GM23338 (cell line): Measurements from ENCODE around the gene PTH1R. TPM values are rescaled to one million over a fixed set of nuclear protein-coding genes. Genes with fewer than 3 reads are reported as not detected.

Source experiments
- ATAC-seq: fragments of 200-7000 bp; cut with Tn5 transposase; 3 replicates; pipeline ENCODE4 v1.9.1; 2020
- DNase-seq: peaks from one replicate; pipeline ENCODE4 v3.0.0-alpha.2; 2015; ENCODE audit warnings: low spot score
- H2AFZ ChIP-seq: fragments of 200-600 bp; sonication (generic); 2 replicates; pipeline ENCODE4 v1.8.0; 2016; ENCODE audit warnings: antibody characterized with exemption, mild to moderate bottlenecking, moderate library complexity
- H3F3A ChIP-seq: fragments of 200-600 bp; sonication (generic); replicated peaks from 2 replicates; pipeline ENCODE4 v1.8.0; 2017; ENCODE audit warnings: antibody characterized with exemption, mixed run types, low read depth
- H3K27ac ChIP-seq: fragments of 200-600 bp; sonication (generic); 2 replicates; pipeline ENCODE4 v1.6.1; 2016; ENCODE audit warnings: low read depth
- H3K27me3 ChIP-seq: fragments of 200-600 bp; sonication (generic); 2 replicates; pipeline ENCODE4 v1.8.0; 2016; ENCODE audit warnings: mild to moderate bottlenecking, mixed run types, moderate library complexity; ENCODE audit not compliant: insufficient read depth
- H3K36me3 ChIP-seq: fragments of 200-600 bp; sonication (generic); 2 replicates; pipeline ENCODE4 v1.8.0; 2016; ENCODE audit warnings: mild to moderate bottlenecking; ENCODE audit not compliant: insufficient read depth
- H3K4me1 ChIP-seq: fragments of 200-600 bp; sonication (generic); 2 replicates; pipeline ENCODE4 v1.8.0; 2016; ENCODE audit warnings: mild to moderate bottlenecking, moderate library complexity; ENCODE audit not compliant: insufficient read depth
- H3K4me2 ChIP-seq: fragments of 200-600 bp; sonication (generic); 2 replicates; pipeline ENCODE4 v1.7.1; 2017; ENCODE audit warnings: mixed run types
- H3K4me3 ChIP-seq: fragments of 200-600 bp; sonication (generic); 2 replicates; pipeline ENCODE4 v1.6.1; 2016; ENCODE audit warnings: mixed run types
- H3K79me2 ChIP-seq: fragments of 200-600 bp; sonication (generic); replicated peaks from 2 replicates; pipeline ENCODE4 v1.8.0; 2017; ENCODE audit warnings: mild to moderate bottlenecking; ENCODE audit not compliant: insufficient read depth
- H3K9me2 ChIP-seq: fragments of 200-600 bp; sonication (generic); 2 replicates; pipeline ENCODE4 v1.8.0; 2017; ENCODE audit not compliant: insufficient read depth
- H4K20me1 ChIP-seq: fragments of 200-600 bp; sonication (generic); replicated peaks from 2 replicates; pipeline ENCODE4 v1.8.0; 2017; ENCODE audit warnings: mild to moderate bottlenecking; ENCODE audit not compliant: insufficient read depth
- H3K27ac Mint-ChIP-seq: 2 replicates; pipeline ENCODE4 v1.8.0; 2020; ENCODE audit warnings: inconsistent platforms, mild to moderate bottlenecking, moderate library complexity, mixed read lengths
- H3K27me3 Mint-ChIP-seq: 3 replicates; pipeline ENCODE4 v1.8.0; 2022; ENCODE audit warnings: low read depth, mild to moderate bottlenecking, moderate library complexity, mixed read lengths, inconsistent platforms; ENCODE audit not compliant: insufficient read depth, poor library complexity
- H3K36me3 Mint-ChIP-seq: 3 replicates; pipeline ENCODE4 v1.8.0; 2021; ENCODE audit warnings: low read depth, mild to moderate bottlenecking, inconsistent platforms, moderate library complexity, mixed read lengths
- H3K4me1 Mint-ChIP-seq: 3 replicates; pipeline ENCODE4 v1.8.0; 2020; ENCODE audit warnings: mild to moderate bottlenecking, inconsistent platforms, mixed read lengths
- H3K4me3 Mint-ChIP-seq: 3 replicates; pipeline ENCODE4 v1.8.0; 2021; ENCODE audit warnings: moderate library complexity, mild to moderate bottlenecking, inconsistent platforms, mixed read lengths
- H3K9me3 Mint-ChIP-seq: 3 replicates; pipeline ENCODE4 v1.8.0; 2020; ENCODE audit warnings: moderate library complexity, mild to moderate bottlenecking, inconsistent platforms, mixed read lengths
- CREB1 ChIP-seq: fragments of 250-450 bp; sonication (Bioruptor Pico); IDR thresholded peaks from 2 replicates; pipeline ENCODE4 v1.5.0; 2020; ENCODE audit warnings: low read depth, mild to moderate bottlenecking, moderate library complexity
- EZH2phosphoT487 ChIP-seq: fragments of 200-600 bp; sonication (generic); IDR thresholded peaks from one replicate; pipeline ENCODE4 v1.8.1; 2018; ENCODE audit warnings: antibody characterized with exemption; ENCODE audit not compliant: unreplicated experiment
- JUNB ChIP-seq: IDR thresholded peaks from one replicate; pipeline ENCODE4 v1.6.1; 2016; ENCODE audit warnings: antibody characterized with exemption; ENCODE audit not compliant: unreplicated experiment
- NANOG ChIP-seq: IDR thresholded peaks from 2 replicates; pipeline ENCODE4 v1.6.1; 2016; ENCODE audit warnings: antibody characterized with exemption, borderline replicate concordance
- STAT1 ChIP-seq: IDR thresholded peaks from one replicate; pipeline ENCODE4 v1.6.1; 2016; ENCODE audit warnings: antibody characterized with exemption; ENCODE audit not compliant: unreplicated experiment
- ZNF114 ChIP-seq: fragments of 250-450 bp; sonication (Bioruptor Pico); IDR thresholded peaks from 2 replicates; pipeline ENCODE4 v1.5.0; 2020; ENCODE audit warnings: mild to moderate bottlenecking, moderate library complexity
- polyA plus RNA-seq: library from polyadenylated mRNA; unstranded; fragments of >200 nt; fragmentation: Nextera tagmentation; extraction: Ambion mirVana; gene quantifications from 2 replicates; pipeline ENCODE4 v1.2.1, GENCODE V29; 2016
- total RNA-seq: library from RNA; depleted of rRNA; stranded (reverse); fragments of >200 nt; shearing (Covaris generic); gene quantifications from 2 replicates; pipeline ENCODE4 v1.2.3, GENCODE V29; 2014
- TF ChIP-seq, protein P1 (sequence below), 2 experiments: fragments of 200-600 bp in 1 of 2; sonication (generic) in 1 of 2; conservative IDR thresholded peaks; 2 replicates each; pipeline versions ENCODE4 v1.5.1 to v1.6.1; 2016 to 2017; ENCODE audit warnings: antibody characterized with exemption in 2 of 2, low read depth in 2 of 2, mild to moderate bottlenecking in 2 of 2, moderate library complexity in 1 of 2
- TF ChIP-seq, protein P2 (sequence below): IDR thresholded peaks from one replicate; pipeline ENCODE4 v1.6.1; 2018; ENCODE audit warnings: antibody characterized with exemption; ENCODE audit not compliant: unreplicated experiment
- TF ChIP-seq, protein P3 (sequence below): fragments of 250-450 bp; sonication (Bioruptor Pico); IDR thresholded peaks from 2 replicates; pipeline ENCODE4 v1.5.0; 2020; ENCODE audit warnings: mild to moderate bottlenecking, moderate library complexity

Gene PTH1R
- total and polyA plus RNA-seq, 2 experiments from 2014 or later: 1.3 to 1.9 TPM

DNA sequence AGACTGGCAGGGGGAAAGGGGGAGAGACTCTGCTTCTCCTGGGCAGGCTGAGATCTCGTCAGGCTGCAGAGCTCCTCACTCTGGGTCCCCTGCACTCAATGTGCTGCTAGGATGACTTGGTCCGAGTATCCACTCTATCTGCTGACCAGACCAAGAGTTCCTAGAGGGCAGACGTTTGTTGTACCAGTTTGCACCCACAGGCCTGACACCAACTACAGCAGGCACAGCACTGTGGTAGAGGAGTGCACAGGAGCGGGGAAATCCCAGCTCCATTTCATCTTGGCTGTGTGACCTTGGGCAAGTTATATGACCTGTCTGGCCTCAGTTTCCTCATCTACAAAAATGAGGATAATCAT is 70.0 kb downstream of the PTH1R start:
- Histone ChIP-seq H3K4me2 (no peak overlapping the region), H3K27ac (no peak overlapping the region), H3K36me3 (no peaks in the 10 kb centered on the region), H3K9me2 (no peaks in the 10 kb centered on the region), H4K20me1 (peaks cover 64% of the 10 kb centered on the region), H3K27me3 (no peaks in the 10 kb centered on the region), H3K4me3 (no peak overlapping the region), H3K79me2 (peaks cover 98% of the 10 kb centered on the region), H2AFZ (no peak overlapping the region), H3K4me1 (peaks cover 28% of the 10 kb centered on the region), H3F3A (no peaks in the 10 kb centered on the region)
- Mint-ChIP-seq H3K9me3 (no peaks in the 10 kb centered on the region; the same call in 2 of the 3 replicates), H3K27me3 (peaks cover 7% of the 10 kb centered on the region), H3K36me3 (peaks cover 18% of the 10 kb centered on the region), H3K27ac (no peak overlapping the region), H3K4me1 (peaks cover 61% of the 10 kb centered on the region), H3K4me3 (no peak overlapping the region)
- DNase-seq: no peak
- ATAC-seq: no peak
- TF ChIP-seq, protein P1, sequence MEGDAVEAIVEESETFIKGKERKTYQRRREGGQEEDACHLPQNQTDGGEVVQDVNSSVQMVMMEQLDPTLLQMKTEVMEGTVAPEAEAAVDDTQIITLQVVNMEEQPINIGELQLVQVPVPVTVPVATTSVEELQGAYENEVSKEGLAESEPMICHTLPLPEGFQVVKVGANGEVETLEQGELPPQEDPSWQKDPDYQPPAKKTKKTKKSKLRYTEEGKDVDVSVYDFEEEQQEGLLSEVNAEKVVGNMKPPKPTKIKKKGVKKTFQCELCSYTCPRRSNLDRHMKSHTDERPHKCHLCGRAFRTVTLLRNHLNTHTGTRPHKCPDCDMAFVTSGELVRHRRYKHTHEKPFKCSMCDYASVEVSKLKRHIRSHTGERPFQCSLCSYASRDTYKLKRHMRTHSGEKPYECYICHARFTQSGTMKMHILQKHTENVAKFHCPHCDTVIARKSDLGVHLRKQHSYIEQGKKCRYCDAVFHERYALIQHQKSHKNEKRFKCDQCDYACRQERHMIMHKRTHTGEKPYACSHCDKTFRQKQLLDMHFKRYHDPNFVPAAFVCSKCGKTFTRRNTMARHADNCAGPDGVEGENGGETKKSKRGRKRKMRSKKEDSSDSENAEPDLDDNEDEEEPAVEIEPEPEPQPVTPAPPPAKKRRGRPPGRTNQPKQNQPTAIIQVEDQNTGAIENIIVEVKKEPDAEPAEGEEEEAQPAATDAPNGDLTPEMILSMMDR (conservative IDR thresholded peaks at IDR 0.05; ENCODE audit: low read depth in 2 of 2): no peak

DNA sequence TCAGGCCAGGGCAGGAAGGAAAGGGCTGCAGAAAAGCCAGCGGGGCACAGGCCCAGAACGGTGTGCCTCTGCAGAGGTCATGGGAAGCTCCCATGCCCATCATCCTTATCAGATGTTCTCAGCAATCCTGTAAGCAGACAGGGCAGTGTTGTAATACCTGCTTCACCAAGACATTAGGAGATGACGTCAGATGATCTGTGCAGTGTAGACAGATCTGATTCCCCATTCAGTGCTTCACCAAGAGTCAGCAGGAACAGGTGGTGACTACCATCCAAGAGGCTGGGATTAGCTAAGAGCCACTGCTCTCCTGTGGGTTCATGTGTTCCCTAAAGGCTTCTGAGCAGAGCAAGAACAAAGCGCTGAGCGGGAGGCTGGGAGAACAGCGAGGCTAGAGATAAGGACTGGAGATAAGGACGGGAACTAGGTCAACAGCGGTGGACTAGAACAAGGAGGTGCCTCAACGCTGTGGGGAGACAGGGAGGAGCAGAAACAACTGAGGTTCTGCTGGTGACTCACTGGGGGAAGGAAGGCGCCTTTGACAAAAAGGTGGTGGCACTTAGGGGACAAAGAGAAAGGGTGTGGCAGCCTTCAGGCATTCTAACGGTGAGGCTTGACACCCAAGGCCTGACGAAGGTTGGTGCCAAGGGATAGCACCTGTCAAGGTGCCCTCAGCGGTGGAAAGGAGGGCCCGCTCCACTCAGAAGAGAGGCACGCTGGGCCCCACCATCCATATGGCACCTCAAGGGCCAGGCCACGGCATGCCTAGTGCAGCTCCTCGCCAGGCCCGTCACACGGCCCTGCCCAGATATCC is 70.7 kb downstream of the PTH1R start:
- Mint-ChIP-seq H3K4me1 (peaks cover 61% of the 10 kb centered on the region), H3K36me3 (peaks cover 18% of the 10 kb centered on the region), H3K9me3 (no peaks in the 10 kb centered on the region; the same call in 2 of the 3 replicates), H3K27ac (no peak overlapping the region), H3K27me3 (peaks cover 7% of the 10 kb centered on the region), H3K4me3 (no peak overlapping the region; the same call in 2 of the 3 replicates)
- H3K9me2 ChIP-seq: no peaks in the 10 kb centered on the region
- no peak overlapping the region for H3K4me2 ChIP-seq
- H4K20me1 ChIP-seq: peaks cover 69% of the 10 kb centered on the region
- H3K4me3 ChIP-seq: no peak overlapping the region
- H2AFZ ChIP-seq: no peak overlapping the region
- H3K4me1 ChIP-seq: peaks cover 25% of the 10 kb centered on the region
- ATAC-seq: no peak
- no peaks in the 10 kb centered on the region for H3F3A ChIP-seq
- no peaks in the 10 kb centered on the region for H3K27me3 ChIP-seq
- DNase-seq: no peak
- H3K27ac ChIP-seq: no peak overlapping the region
- H3K79me2 ChIP-seq: peaks cover 98% of the 10 kb centered on the region
- H3K36me3 ChIP-seq: no peaks in the 10 kb centered on the region
- TF ChIP-seq STAT1: no peak
- no peak for TF ChIP-seq JUNB
- TF ChIP-seq, protein P2, sequence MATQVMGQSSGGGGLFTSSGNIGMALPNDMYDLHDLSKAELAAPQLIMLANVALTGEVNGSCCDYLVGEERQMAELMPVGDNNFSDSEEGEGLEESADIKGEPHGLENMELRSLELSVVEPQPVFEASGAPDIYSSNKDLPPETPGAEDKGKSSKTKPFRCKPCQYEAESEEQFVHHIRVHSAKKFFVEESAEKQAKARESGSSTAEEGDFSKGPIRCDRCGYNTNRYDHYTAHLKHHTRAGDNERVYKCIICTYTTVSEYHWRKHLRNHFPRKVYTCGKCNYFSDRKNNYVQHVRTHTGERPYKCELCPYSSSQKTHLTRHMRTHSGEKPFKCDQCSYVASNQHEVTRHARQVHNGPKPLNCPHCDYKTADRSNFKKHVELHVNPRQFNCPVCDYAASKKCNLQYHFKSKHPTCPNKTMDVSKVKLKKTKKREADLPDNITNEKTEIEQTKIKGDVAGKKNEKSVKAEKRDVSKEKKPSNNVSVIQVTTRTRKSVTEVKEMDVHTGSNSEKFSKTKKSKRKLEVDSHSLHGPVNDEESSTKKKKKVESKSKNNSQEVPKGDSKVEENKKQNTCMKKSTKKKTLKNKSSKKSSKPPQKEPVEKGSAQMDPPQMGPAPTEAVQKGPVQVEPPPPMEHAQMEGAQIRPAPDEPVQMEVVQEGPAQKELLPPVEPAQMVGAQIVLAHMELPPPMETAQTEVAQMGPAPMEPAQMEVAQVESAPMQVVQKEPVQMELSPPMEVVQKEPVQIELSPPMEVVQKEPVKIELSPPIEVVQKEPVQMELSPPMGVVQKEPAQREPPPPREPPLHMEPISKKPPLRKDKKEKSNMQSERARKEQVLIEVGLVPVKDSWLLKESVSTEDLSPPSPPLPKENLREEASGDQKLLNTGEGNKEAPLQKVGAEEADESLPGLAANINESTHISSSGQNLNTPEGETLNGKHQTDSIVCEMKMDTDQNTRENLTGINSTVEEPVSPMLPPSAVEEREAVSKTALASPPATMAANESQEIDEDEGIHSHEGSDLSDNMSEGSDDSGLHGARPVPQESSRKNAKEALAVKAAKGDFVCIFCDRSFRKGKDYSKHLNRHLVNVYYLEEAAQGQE: no peak
- TF ChIP-seq, protein P3, sequence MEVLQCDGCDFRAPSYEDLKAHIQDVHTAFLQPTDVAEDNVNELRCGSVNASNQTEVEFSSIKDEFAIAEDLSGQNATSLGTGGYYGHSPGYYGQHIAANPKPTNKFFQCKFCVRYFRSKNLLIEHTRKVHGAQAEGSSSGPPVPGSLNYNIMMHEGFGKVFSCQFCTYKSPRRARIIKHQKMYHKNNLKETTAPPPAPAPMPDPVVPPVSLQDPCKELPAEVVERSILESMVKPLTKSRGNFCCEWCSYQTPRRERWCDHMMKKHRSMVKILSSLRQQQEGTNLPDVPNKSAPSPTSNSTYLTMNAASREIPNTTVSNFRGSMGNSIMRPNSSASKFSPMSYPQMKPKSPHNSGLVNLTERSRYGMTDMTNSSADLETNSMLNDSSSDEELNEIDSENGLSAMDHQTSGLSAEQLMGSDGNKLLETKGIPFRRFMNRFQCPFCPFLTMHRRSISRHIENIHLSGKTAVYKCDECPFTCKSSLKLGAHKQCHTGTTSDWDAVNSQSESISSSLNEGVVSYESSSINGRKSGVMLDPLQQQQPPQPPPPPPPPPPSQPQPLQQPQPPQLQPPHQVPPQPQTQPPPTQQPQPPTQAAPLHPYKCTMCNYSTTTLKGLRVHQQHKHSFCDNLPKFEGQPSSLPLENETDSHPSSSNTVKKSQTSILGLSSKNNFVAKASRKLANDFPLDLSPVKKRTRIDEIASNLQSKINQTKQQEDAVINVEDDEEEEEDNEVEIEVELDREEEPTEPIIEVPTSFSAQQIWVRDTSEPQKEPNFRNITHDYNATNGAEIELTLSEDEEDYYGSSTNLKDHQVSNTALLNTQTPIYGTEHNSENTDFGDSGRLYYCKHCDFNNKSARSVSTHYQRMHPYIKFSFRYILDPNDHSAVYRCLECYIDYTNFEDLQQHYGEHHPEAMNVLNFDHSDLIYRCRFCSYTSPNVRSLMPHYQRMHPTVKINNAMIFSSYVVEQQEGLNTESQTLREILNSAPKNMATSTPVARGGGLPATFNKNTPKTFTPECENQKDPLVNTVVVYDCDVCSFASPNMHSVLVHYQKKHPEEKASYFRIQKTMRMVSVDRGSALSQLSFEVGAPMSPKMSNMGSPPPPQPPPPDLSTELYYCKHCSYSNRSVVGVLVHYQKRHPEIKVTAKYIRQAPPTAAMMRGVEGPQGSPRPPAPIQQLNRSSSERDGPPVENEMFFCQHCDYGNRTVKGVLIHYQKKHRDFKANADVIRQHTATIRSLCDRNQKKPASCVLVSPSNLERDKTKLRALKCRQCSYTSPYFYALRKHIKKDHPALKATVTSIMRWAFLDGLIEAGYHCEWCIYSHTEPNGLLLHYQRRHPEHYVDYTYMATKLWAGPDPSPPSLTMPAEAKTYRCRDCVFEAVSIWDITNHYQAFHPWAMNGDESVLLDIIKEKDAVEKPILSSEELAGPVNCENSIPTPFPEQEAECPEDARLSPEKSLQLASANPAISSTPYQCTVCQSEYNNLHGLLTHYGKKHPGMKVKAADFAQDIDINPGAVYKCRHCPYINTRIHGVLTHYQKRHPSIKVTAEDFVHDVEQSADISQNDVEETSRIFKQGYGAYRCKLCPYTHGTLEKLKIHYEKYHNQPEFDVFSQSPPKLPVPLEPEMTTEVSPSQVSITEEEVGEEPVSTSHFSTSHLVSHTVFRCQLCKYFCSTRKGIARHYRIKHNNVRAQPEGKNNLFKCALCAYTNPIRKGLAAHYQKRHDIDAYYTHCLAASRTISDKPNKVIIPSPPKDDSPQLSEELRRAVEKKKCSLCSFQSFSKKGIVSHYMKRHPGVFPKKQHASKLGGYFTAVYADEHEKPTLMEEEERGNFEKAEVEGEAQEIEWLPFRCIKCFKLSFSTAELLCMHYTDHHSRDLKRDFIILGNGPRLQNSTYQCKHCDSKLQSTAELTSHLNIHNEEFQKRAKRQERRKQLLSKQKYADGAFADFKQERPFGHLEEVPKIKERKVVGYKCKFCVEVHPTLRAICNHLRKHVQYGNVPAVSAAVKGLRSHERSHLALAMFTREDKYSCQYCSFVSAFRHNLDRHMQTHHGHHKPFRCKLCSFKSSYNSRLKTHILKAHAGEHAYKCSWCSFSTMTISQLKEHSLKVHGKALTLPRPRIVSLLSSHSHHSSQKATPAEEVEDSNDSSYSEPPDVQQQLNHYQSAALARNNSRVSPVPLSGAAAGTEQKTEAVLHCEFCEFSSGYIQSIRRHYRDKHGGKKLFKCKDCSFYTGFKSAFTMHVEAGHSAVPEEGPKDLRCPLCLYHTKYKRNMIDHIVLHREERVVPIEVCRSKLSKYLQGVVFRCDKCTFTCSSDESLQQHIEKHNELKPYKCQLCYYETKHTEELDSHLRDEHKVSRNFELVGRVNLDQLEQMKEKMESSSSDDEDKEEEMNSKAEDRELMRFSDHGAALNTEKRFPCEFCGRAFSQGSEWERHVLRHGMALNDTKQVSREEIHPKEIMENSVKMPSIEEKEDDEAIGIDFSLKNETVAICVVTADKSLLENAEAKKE (CRISPR knock-in tag): no peak
- no peak for TF ChIP-seq ZNF114 (CRISPR knock-in tag)
- TF ChIP-seq EZH2phosphoT487: no peak
- no peak for TF ChIP-seq NANOG
- TF ChIP-seq CREB1 (CRISPR knock-in tag): no peak
